ENCODE results near the gene HRG. TPM values are rescaled to one million over a fixed set of nuclear protein-coding genes. Genes with fewer than 3 reads are reported as not detected.
"Not testable (repeated sequence)": the region's sequence is repeated elsewhere in the genome, so short reads cannot be mapped to it uniquely, and the experiment has no call there.

HRG gene
- polyA plus RNA-seq, 3 donors: 2.4 to 3.5 (median 2.5) TPM

GRCh38 chr3:186678604-186679003 lies 12.8 kb downstream of the HRG start:
- no peak for DNase-seq

GRCh38 chr3:186679151-186679550 lies 13.3 kb downstream of the HRG start:
- no peak for DNase-seq

GRCh38 chr3:186680869-186681268 lies 15.1 kb downstream of the HRG start:
- no peak for DNase-seq

- no peak for DNase-seq
Observed at GRCh38 chr3:186682812-186683211, 17.0 kb downstream of the HRG start.

- DNase-seq: no peak
Observed at GRCh38 chr3:186683979-186684378, 18.2 kb downstream of the HRG start.

- not testable (repeated sequence) for DNase-seq
Observed at GRCh38 chr3:186686475-186686874, 20.7 kb downstream of the HRG start.

- DNase-seq: no peak
Observed at GRCh38 chr3:186687120-186687651, 21.4 kb downstream of the HRG start.

- DNase-seq: not testable (repeated sequence)
Observed at GRCh38 chr3:186690304-186690703, 24.5 kb downstream of the HRG start.

GRCh38 chr3:186691676-186692075 lies 25.9 kb downstream of the HRG start:
- no peak for DNase-seq

- DNase-seq: no peak
Observed at GRCh38 chr3:186693843-186694242, 28.0 kb downstream of the HRG start.

GRCh38 chr3:186694288-186695032 lies 28.6 kb downstream of the HRG start:
- DNase-seq: no peak

GRCh38 chr3:186696522-186696921 lies 30.7 kb downstream of the HRG start:
- no peak for DNase-seq

- no peak for DNase-seq
Observed at GRCh38 chr3:186697510-186697909, 31.7 kb downstream of the HRG start.

- DNase-seq: no peak
Observed at GRCh38 chr3:186700267-186700666, 34.5 kb downstream of the HRG start.

GRCh38 chr3:186702451-186702850 lies 36.6 kb downstream of the HRG start:
- DNase-seq: not testable (repeated sequence)

- no peak for DNase-seq
Observed at GRCh38 chr3:186705882-186706780, 40.3 kb downstream of the HRG start.

GRCh38 chr3:186708983-186709679 lies 43.3 kb downstream of the HRG start:
- DNase-seq: no peak

GRCh38 chr3:186710694-186711093 lies 44.9 kb downstream of the HRG start:
- DNase-seq: not testable (repeated sequence)

GRCh38 chr3:186713499-186713898 lies 47.7 kb downstream of the HRG start:
- DNase-seq: no peak

- no peak for DNase-seq
Observed at GRCh38 chr3:186717039-186717457, 51.2 kb downstream of the HRG start, which contains the start of gene KNG1. Gene KNG1 (plus strand): TSS chr3:186717359. CDS start chr3:186717543, 184 bp downstream.

- DNase-seq: no peak
Observed at GRCh38 chr3:186719945-186720739, 54.3 kb downstream of the HRG start.
